HepG2 (cell line): Measurements from ENCODE around the gene DDIT4. TPM values are rescaled to one million over a fixed set of nuclear protein-coding genes. Genes with fewer than 3 reads are reported as not detected.
"Not testable (repeated sequence)": the region's sequence is repeated elsewhere in the genome, so short reads cannot be mapped to it uniquely, and the experiment has no call there.

ENCODE experiments used
- ATAC-seq: fragments of 200-7000 bp; cut with Tn5 transposase; 3 replicates; pipeline ENCODE4 v1.9.1; 2020; ENCODE audit warnings: mild to moderate bottlenecking, moderate library complexity
- BruUV-seq: library from RNA; stranded (reverse); fragments of 400-500 nt; replicated peaks from 2 replicates; lab custom pipeline; 2021; lab: Mats Ljungman, UMichigan
- CTCF ChIA-PET: fragments of 300-600 bp; formaldehyde crosslinking; extraction: SDS; loops from one replicate; lab custom pipeline; 2021; ENCODE audit warnings: low total read pairs, inconsistent platforms, low intra/inter-chr PET ratio; lab: Yijun Ruan, JAX
- POLR2A ChIA-PET: fragments of 350-600 bp; sonication (Branson Sonifier 250); formaldehyde crosslinking; loops from one replicate; lab custom pipeline; 2020; ENCODE audit warnings: antibody characterized with exemption, inconsistent platforms; lab: Yijun Ruan, JAX
- DNase-seq: peaks from one replicate; pipeline ENCODE4 v3.0.0-alpha.2; 2015; ENCODE audit warnings: low spot score
- FAIRE-seq: peaks from 3 replicates; lab custom pipeline; 2011; peaks lifted over from hg19 to GRCh38; lab: Jason Lieb, UNC
- H2AFZ ChIP-seq: one replicate; pipeline ENCODE4 v1.6.1; 2011; ENCODE audit warnings: low read length, inconsistent platforms
- H3K27ac ChIP-seq: fragments of 300-600 bp; 3 replicates; pipeline ENCODE4 v1.8.0; 2011; ENCODE audit warnings: mixed run types, mild to moderate bottlenecking, mixed read lengths, low read length, inconsistent platforms; ENCODE audit not compliant: insufficient read depth; ENCODE audit errors: extremely low read length
- H3K27me3 ChIP-seq, 2 experiments: fragments of 200-600 bp in 1 of 2; 2 replicates in 1 of 2; 3 replicates in 1 of 2; pipeline versions ENCODE4 v1.6.0 to v1.8.0; 2011; ENCODE audit warnings: low read length in 2 of 2, mild to moderate bottlenecking in 2 of 2, moderate library complexity in 2 of 2, inconsistent platforms in 1 of 2; ENCODE audit not compliant: insufficient read depth in 2 of 2, control insufficient read depth in 1 of 2
- H3K36me3 ChIP-seq, 2 experiments: fragments of 200-600 bp in 1 of 2; replicated peaks in 1 of 2; 2 replicates in 1 of 2; 3 replicates in 1 of 2; pipeline versions ENCODE4 v1.5.1 to v1.8.0; 2011; ENCODE audit warnings: low read length in 2 of 2, inconsistent platforms in 1 of 2; ENCODE audit not compliant: insufficient read depth in 2 of 2, control insufficient read depth in 1 of 2
- H3K4me1 ChIP-seq: 2 replicates; pipeline ENCODE4 v1.5.1; 2012; ENCODE audit warnings: low read length, inconsistent platforms; ENCODE audit not compliant: insufficient read depth
- H3K4me2 ChIP-seq: 2 replicates; pipeline ENCODE4 v1.6.0; 2011; ENCODE audit warnings: low read depth, low read length, inconsistent platforms
- H3K4me3 ChIP-seq, 3 experiments: fragments of 200-600 bp in 1 of 3; sonication (generic), shearing (Covaris generic) in 1 of 3; replicated peaks in 1 of 3; 2 replicates each; pipeline ENCODE4 v1.5.1; 2011 to 2016; ENCODE audit warnings: low read length in 3 of 3, inconsistent platforms in 2 of 3, low read depth in 2 of 3, mild to moderate bottlenecking in 2 of 3, control low read depth in 1 of 3, mixed read lengths in 1 of 3; ENCODE audit not compliant: insufficient read depth in 1 of 3
- H3K79me2 ChIP-seq: one replicate; pipeline ENCODE4 v1.6.1; 2011; ENCODE audit warnings: low read length, inconsistent platforms; ENCODE audit not compliant: insufficient read depth
- H3K9ac ChIP-seq: 2 replicates; pipeline ENCODE4 v1.6.0; 2011; ENCODE audit warnings: mild to moderate bottlenecking, low read depth, low read length, inconsistent platforms; ENCODE audit not compliant: insufficient read depth
- H3K9me3 ChIP-seq: 2 replicates; pipeline ENCODE4 v1.5.1; 2012; ENCODE audit warnings: mild to moderate bottlenecking, low read length
- H4K20me1 ChIP-seq: 2 replicates; pipeline ENCODE4 v1.6.0; 2011; ENCODE audit warnings: inconsistent platforms, mild to moderate bottlenecking, low read length, moderate library complexity; ENCODE audit not compliant: insufficient read depth
- IKZF5 ChIP-seq: IDR thresholded peaks from 2 replicates; pipeline ENCODE4 v1.6.1; 2018; ENCODE audit warnings: missing genetic modification reagents, mild to moderate bottlenecking, missing compliant biosample characterization
- KLF16 ChIP-seq, 2 experiments: sonication (generic) in 1 of 2; formaldehyde crosslinking in 1 of 2; IDR thresholded peaks; 2 replicates each; pipeline versions ENCODE4 v1.6.1 to v1.8.0; 2016 to 2023; ENCODE audit warnings: missing genetic modification reagents in 2 of 2, missing compliant biosample characterization in 1 of 2
- NR2F2 ChIP-seq: IDR thresholded peaks from 2 replicates; pipeline ENCODE4 v1.6.1; 2012; ENCODE audit warnings: low read depth, inconsistent platforms, borderline replicate concordance
- ZBTB4 ChIP-seq: sonication (generic); formaldehyde crosslinking; IDR thresholded peaks from 2 replicates; pipeline ENCODE4 v1.4.0; 2020; ENCODE audit warnings: missing genetic modification reagents, mild to moderate bottlenecking, borderline replicate concordance
- ZNF547 ChIP-seq: sonication (generic); formaldehyde crosslinking; IDR thresholded peaks from 2 replicates; pipeline ENCODE4 v1.5.1; 2020; ENCODE audit warnings: mild to moderate bottlenecking, missing genetic modification reagents
- ZNF687 ChIP-seq: sonication (generic); formaldehyde crosslinking; IDR thresholded peaks from 2 replicates; pipeline ENCODE4 v1.5.1; 2020; ENCODE audit warnings: mild to moderate bottlenecking, missing genetic modification reagents, moderate library complexity
- WGBS: methylation state at CpG from one replicate; pipeline ENCODE4 v1.1.6; 2017; ENCODE audit warnings: low lambda C conversion rate; 5-methylcytosine and 5-hydroxymethylcytosine counted together
- in situ Hi-C: cut with HindIII; loops from 2 replicates; pipeline ENCODE4 v1.10.0; 2017; ENCODE audit warnings: low pct_unique_long_range_greater_than_20kb; ENCODE audit not compliant: extremely low pct_ligation_motif_present
- intact Hi-C: fragments of 100-400 bp; cut with micrococcal nuclease; formaldehyde crosslinking; loops from one replicate; pipeline ENCODE4 v1.10.0; 2022; ENCODE audit not compliant: unreplicated experiment
- polyA plus RNA-seq, 8 experiments: library from polyadenylated mRNA; depleted of rRNA in 3 of 8; stranded (reverse) in 7 of 8; unstranded in 1 of 8; fragments of >200 nt; fragmentation: Illumina TruSeq in 4 of 8; extraction: Trizol in 4 of 8; gene quantifications; 2 replicates each; pipeline versions ENCODE4 v1.2.1 to v1.2.3, GENCODE V29; 2011 to 2016; ENCODE audit warnings: low read depth in 4 of 8, missing spikeins in 1 of 8, mixed read lengths in 1 of 8; ENCODE audit not compliant: insufficient read depth in 1 of 8
- total RNA-seq, 5 experiments: library from RNA; depleted of rRNA; stranded (reverse); fragments of >200 nt; fragmentation: Illumina TruSeq; extraction: Trizol; gene quantifications; 2 replicates each; pipeline ENCODE4 v1.2.3, GENCODE V29; 2016; ENCODE audit warnings: low read depth in 1 of 5

The DDIT4 gene
- total and polyA plus RNA-seq, 2 of the 13 experiments (the other 11 are each of a cell fraction or from before 2014, with no cell fraction given), result 35.6 to 40.7 TPM

- peak; percentile 15; the same call in 1 of the 3 replicates for ATAC-seq
- 68% methylated on average over 17 of the region's 17 CpGs for WGBS
- H3K79me2 ChIP-seq, H3K27me3 ChIP-seq, BruUV-seq, CTCF ChIA-PET, FAIRE-seq, H4K20me1 ChIP-seq, DNase-seq, in situ Hi-C loops, H3K9me3 ChIP-seq, H3K36me3 ChIP-seq: not testable (repeated sequence)
- H3K4me3 ChIP-seq, result peak overlapping the region; percentile 56 to 75 (median 65); a peak in 5 of 6 replicates
- peak overlapping the region; percentile 79 for H3K9ac ChIP-seq
- intact Hi-C loops, result loop anchor here (2.0 kb wide), 1 partner anchor 23 kb away; the partner anchor contains the start of gene DDIT4
- peak overlapping the region; percentile 98 for H3K4me2 ChIP-seq
- H2AFZ ChIP-seq, result peak overlapping the region; percentile 51
- H3K27ac ChIP-seq, result peak overlapping the region; percentile 81
- H3K4me1 ChIP-seq, result peaks cover 94% of the 10 kb centered on the region
- POLR2A ChIA-PET, result interaction anchor here (1.2 to 2.3 kb wide), 4 partner anchors 12 to 106 kb away, joined by 3 to 18 read pairs (median 10); partner anchors contain the start of genes DDIT4 and DNAJB12
- 0 out of 2 replicates have a peak, but pooled peaks have one; percentile 6 for TF ChIP-seq NR2F2
- TF ChIP-seq ZNF547 (CRISPR knock-in tag), result 0 out of 2 replicates have a peak, but pooled peaks have one; percentile 39
- TF ChIP-seq ZNF687 (CRISPR knock-in tag), result 0 out of 2 replicates have a peak, but pooled peaks have one; percentile 4
- TF ChIP-seq KLF16 (CRISPR knock-in tag; IDR thresholded peaks at IDR 0.05), result 0 out of 4 replicates have a peak, but pooled peaks of 1 of the 2 experiments have one; percentile 8
- TF ChIP-seq ZBTB4 (CRISPR knock-in tag), result 0 out of 2 replicates have a peak, but pooled peaks have one; percentile 1
- TF ChIP-seq IKZF5, result 0 out of 2 replicates have a peak, but pooled peaks have one; percentile 1
These were observed 24.4 kb upstream of the DDIT4 start for GRCh38 chr10:72249176-72249862.
